Right lung (tissue), 10 donors: ENCODE data around the gene IL17RC. TPM values are rescaled to one million over a fixed set of nuclear protein-coding genes. Genes with fewer than 3 reads are reported as not detected.
"Not testable (repeated sequence)": the region's sequence is repeated elsewhere in the genome, so short reads cannot be mapped to it uniquely, and the experiment has no call there.

Source experiments
- DNase-seq, 2 donors: peaks; one replicate each; pipeline ENCODE4 v3.0.0-alpha.2; 2013
- long read RNA-seq, 8 donors: transcript quantifications; one replicate each; lab custom pipeline, GENCODE V29; 2026
- polyA plus RNA-seq, 5 donors: library from polyadenylated mRNA; unstranded; fragments of 120-200 nt; gene quantifications; one replicate each; pipeline versions ENCODE4 v1.2.1 to v1.2.3, GENCODE V29; 2013; ENCODE audit warnings: inconsistent platforms in 1 of 5, low replicate concordance in 1 of 5; ENCODE audit not compliant: insufficient read length in 5 of 5, insufficient read depth in 1 of 5

The IL17RC gene, protein sequence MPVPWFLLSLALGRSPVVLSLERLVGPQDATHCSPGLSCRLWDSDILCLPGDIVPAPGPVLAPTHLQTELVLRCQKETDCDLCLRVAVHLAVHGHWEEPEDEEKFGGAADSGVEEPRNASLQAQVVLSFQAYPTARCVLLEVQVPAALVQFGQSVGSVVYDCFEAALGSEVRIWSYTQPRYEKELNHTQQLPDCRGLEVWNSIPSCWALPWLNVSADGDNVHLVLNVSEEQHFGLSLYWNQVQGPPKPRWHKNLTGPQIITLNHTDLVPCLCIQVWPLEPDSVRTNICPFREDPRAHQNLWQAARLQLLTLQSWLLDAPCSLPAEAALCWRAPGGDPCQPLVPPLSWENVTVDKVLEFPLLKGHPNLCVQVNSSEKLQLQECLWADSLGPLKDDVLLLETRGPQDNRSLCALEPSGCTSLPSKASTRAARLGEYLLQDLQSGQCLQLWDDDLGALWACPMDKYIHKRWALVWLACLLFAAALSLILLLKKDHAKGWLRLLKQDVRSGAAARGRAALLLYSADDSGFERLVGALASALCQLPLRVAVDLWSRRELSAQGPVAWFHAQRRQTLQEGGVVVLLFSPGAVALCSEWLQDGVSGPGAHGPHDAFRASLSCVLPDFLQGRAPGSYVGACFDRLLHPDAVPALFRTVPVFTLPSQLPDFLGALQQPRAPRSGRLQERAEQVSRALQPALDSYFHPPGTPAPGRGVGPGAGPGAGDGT
- polyA plus RNA-seq: 10 to 100 TPM; 39.8 to 56.1 (median 42.6) TPM
- long read RNA-seq, donor 1, partial matches to known transcripts: 0 of 3 reads
- long read RNA-seq, donor 1, other reads (novel, unspliced or antisense): 0 of 3 reads
- long read RNA-seq, donor 2: 0 reads
- long read RNA-seq, donor 3, partial matches to known transcripts: 0 of 2 reads
- long read RNA-seq, donor 3, other reads (novel, unspliced or antisense): 0 of 2 reads
- long read RNA-seq, donor 4: 0 reads
- long read RNA-seq, donor 5, partial matches to known transcripts: 0 of 3 reads
- long read RNA-seq, donor 5, other reads (novel, unspliced or antisense): 0 of 3 reads
- long read RNA-seq, donor 6, partial matches to known transcripts: 0 of 3 reads
- long read RNA-seq, donor 6, other reads (novel, unspliced or antisense): 0 of 3 reads
- long read RNA-seq, donor 7, partial matches to known transcripts: 0 of 2 reads
- long read RNA-seq, donor 7, other reads (novel, unspliced or antisense): 0 of 2 reads
- long read RNA-seq, donor 8, partial matches to known transcripts: 0 of 2 reads
- long read RNA-seq, donor 8, other reads (novel, unspliced or antisense): 0 of 2 reads

DNA sequence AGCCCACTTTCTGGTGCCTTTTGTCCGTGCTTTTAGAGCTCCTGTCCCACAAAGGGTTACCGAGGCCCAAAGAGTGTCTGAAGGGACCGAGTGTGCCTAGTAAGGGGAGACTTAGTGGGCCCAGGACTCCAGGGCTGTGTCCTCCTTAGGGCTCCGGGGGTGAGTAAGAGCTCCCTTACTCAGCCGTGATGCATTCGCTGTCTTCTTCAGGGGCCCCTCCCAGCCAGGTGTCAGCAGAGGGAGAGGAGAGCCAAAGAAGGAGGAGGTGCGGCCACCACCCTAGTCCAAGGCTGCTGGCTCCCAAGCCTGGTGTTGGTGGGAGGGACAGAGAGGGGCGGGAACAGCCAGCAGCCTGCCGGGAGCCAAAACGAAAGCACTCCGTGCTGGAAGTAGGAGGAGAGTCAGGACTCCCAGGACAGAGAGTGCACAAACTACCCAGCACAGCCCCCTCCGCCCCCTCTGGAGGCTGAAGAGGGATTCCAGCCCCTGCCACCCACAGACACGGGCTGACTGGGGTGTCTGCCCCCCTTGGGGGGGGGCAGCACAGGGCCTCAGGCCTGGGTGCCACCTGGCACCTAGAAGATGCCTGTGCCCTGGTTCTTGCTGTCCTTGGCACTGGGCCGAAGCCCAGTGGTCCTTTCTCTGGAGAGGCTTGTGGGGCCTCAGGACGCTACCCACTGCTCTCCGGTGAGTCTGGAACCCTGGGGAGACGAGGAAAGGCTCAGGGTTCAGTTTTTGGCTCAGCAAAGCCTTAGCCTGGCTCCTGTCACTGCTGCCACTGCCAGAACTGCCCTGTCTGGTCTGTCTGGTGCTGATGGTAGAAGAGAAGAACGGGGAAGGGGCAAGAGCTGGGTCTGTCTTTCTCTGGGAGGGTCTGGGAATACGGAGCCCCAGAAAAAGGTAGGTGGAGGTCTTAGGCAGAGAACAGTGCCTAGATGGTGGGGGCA, at the start of gene IL17RC:
IL17RC (plus strand) TSS at position 365 of the 947 bp plus-strand sequence; CDS start at position 583, 218 bp downstream.
- DNase-seq: peak; percentile 81 to 83

DNA sequence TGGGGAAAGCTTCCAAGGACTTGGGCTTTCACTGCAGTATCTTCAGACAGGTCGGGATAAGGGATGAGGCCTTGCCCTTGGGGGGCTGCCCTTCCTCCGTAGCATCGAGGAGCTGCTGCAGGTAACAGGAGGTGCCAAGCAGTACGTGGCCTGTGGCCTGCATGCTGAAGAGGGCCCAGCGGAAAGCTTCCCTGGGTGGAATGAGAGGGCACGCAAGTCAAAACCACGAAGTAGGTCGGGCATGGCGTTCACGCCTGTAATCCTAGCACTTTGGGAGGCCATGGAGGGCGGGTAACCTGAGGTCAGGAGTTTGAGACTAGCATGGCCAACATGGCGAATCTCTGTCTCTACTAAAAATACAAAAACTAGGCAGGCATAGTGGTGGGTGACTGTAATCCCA, 49.8 kb upstream of the IL17RC start:
- DNase-seq: no peak

DNA sequence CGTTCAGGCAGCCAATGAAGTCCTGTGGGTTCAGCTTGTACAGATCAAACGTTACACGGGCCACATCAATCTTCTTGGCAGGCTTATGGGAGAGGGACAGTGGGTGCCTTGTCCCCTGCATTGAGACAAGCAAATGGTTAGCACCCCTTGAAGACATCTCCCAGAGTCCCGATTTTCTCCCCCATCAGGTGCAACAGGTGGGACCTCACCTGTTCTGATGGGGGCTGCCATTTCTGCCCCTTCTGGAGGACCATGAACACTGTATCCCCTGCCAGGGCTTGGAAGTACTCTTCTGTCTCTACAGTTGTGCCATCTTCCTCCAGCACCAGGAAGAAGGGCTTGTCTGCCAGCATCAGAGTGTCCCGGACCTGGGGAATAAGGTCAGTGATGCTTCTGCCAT, 46.9 kb upstream of the IL17RC start:
- DNase-seq: no peak

DNA sequence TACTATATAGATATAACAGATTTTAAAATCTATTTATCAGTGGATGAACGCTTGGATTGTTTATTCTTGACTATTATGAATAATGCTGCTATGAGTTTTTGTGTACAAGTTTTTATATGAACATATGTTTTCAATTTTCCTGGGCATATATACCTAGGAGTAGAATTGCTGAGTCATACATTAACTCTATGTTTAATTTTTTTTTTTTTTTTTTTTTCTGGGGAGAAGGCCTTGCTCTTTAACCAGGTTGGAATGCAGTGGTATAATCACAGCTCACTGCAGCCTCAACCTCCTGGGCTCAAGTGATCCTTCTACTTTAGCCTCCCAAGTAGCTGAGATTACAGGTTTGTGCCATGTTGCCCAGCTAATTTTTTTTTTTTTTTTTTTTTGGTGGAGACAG, 45.9 kb upstream of the IL17RC start:
- DNase-seq: no peak

DNA sequence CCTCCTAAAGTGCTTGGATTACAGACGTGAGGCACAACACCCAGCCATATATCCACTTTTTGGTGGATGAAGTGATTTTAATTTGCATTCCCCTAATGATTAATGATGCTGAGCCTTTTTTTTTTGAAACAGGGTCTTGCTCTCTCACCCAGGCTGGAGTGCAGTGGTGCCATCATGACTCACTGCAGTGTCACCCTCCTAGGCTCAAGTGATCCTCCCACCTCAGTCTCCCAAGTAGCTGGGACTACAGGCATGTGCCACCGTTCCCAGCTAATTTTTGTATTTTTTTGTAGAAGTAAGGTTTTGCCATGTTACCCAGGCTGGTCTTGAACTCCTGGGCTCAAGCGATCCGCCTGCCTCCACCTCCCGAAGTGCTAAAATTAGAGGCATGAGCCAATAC, 44.8 kb upstream of the IL17RC start:
- not testable (repeated sequence) for DNase-seq

DNA sequence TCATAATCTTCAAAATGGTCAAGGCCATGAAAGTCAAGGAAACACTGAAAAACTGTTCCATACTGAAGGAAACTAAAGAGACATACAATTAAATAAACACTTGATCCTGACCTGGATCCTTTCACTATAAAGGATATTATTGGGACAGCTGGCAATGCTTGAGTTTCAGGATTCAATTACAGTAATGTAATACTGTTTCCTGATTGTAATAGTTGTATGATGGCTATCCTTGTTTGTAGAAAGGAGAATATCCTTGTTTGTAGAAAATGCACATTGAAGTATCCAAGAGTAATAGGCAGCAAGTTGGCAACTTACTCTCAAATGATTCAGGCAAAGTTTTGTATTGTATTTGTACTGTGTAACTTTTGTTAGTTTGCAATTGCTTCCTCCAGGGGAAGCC, 41.5 kb upstream of the IL17RC start:
- no peak for DNase-seq

DNA sequence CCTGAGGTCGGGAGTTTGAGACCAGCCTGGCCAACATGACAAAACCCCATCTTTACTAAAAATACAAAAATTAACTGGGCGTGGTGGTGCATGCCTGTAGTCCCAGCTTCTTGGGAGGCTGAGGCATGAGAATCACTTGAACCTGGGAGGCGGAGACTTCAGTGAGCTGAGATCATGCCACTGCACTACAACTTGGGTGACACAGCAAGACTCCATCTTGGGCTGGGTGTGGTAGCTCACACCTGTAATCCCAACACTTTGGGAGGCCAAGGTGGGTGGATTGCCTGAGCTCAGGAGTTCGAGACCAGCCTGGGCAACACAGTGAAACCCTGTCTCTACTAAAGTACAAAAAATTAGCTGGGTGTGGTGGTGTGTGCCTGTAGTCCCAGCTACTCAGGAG, 40.6 kb upstream of the IL17RC start:
- not testable (repeated sequence) for DNase-seq

DNA sequence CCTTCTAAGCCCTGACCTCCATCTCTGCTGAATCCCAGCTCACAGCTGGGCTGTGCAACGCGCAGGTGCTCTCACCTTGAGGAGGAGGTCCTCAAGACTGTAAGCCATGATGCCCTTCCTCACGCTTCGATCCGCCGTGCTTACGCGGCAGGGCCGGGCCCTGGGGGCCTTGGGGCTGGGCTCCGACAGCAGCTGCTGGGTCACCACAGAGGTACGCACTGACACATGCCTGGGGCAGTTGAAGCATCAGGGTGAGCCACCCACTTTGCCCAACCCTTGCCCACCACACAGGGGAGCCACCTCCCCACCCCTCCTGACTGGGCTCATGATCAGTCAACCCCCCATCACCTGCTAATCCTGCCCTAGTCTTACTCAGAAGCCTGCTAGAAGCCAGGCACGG, 39.9 kb upstream of the IL17RC start:
- DNase-seq: no peak

DNA sequence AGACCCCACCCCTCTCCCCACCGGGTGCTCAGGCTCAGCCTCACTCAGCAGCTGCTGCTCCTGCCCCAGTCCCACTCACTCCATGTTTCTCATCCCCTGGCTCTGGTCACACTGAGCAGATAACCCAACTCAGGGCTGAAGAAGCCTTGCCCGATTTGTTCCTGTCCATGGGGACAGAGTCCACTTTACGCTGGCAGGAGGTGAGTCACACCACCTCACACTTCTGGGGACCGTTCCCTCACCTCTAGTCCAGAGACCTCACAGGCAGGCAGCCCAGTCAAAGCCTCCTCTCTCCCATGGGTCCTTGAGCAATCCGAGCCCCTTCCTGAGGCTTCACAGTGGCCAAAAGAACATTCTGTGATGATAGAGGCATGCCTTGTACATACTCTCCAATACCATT, 38.2 kb upstream of the IL17RC start:
- DNase-seq: no peak

DNA sequence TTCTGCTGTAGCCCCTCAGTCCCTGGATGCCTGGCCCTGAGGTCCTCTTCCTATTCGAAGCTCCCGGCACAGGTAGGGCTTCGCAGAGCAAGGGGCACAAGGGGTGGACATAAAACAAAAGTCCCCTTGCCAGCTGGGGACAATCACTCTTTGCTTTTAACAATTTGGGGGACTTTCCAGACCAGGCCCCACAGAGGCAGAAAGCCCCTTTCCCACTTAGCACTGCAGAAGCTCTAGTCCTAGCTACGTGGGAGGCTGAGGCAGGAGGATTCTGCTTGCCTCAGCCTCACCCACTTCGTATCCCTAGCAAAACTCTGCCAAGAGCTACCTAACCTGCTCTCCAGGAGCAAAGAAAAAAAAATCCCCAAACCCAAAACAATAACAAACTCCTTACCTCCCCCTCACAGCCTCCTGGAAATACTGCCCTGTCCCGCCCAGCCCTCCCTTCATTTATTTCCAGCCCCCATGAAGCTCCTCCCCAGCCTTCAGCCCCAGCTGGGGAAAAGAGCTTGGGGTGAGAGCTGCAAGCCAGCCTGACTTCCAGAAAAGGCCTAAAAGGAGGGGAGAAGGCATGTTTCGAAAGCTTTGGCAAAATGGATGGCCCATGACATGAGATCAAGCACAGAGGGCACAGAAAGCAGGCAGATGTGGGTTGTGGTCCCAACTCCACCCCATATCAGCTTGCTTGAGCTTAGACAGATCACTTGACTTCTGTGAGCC, 36.9 kb upstream of the IL17RC start, which contains the start of gene CIDEC:
CIDEC (minus strand) TSS at position 424 of the 720 bp plus-strand sequence. CDS start 1,767 bp downstream, outside the sequence.
- DNase-seq: no peak

DNA sequence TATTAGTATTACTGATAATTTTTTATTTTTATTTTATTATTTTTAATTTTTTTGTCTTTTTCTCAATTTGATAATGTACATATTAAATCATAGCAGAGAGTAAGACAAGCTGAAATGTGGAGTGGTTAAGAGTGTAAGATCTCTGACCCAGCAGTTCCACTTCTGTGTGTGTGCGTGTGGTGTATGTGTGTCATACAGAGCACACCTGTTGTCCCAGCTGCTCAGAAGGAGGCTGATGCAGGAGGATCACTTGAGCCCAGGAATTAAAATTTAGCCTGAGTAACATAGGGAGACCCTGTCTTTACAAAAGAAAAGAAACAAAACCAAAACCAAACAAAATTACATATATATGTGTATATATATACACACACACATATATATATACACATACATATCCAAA, 35.5 kb upstream of the IL17RC start:
- DNase-seq: no peak

DNA sequence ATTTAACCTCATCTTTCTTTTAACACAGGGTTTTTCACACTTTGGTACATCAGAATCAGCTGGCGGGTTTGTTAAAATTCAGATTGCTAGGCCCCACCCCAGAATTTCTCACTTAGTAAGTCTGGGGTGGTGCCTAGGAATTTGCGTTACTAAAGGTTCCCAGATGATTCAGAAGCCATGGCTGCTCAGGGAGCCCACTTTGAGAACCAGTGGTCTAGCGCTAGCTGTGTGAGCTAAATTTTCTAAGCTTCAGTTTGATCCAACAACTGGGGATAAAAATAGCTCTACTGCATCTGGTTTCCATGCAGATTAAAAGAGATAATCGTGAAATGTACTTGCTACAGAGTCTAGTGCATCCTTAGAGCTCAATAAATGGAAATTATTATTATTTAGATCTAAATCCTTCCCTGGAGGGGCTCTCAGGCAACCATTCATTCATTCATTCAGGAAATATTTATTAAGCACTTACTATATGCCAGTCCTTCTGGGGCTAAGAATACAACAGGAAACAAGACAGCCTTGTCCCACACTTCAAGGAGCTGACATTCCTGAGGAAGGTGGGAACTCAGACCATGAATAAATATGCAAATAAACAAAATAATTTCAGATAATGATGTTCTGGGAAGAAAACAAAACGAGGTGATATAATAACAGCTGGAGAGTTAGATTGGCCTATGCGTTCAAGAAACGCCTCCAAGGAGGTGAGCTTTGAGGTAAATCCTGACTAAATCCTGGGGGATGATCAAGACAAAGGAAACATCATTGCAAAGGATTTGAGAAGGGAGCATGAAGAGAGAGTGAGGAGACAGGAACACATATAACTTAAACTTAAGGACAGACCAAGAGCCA, 33.0 kb upstream of the IL17RC start:
- no peak for DNase-seq

DNA sequence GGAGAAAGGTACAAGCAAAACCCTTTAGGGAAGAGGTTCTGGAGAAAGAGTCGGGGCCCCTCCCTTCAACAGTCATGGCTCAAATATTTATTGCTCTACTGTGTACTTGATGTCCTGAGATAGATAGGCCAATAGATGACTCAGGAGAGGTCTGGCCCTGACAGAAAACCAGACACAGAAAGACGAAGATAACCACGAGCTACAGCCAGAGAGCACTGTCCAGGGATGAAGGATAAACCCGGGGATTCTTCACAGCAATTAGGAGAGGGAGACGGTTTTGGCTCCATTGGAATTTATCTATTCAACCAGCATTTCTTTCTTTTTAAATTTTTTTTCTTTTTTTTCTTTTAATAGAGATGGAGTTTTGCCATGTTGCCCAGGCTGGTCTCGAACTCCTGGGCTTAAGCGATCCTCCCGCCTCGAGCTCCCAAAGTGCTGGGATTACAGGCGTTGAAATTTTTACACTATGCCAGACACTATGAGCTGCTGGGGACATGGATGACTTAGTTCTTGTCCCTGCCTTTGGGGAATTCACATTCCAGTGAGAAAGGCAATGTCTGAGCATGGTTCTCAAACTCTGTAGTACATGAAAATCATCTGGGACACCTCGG, 32.2 kb upstream of the IL17RC start:
- DNase-seq: no peak

DNA sequence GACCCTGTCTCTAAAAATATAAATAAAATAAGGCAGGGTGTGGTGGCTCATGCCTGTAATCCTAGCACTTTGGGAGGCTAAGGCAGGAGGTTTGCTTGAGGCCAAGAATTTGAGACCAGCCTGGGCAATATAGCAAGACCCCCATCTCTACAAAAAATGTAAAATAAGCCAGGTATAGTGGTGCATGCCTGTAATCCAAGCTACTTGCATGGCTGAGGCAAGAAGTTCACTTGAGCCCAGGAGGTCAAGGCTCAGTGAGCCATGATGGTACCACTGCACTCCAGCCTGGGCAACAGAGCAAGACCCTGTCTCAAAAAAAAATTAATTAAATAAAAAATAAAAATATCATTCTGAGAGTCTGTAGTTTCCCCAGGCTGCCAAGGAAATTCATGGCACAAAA, 30.6 kb upstream of the IL17RC start:
- DNase-seq: no peak

DNA sequence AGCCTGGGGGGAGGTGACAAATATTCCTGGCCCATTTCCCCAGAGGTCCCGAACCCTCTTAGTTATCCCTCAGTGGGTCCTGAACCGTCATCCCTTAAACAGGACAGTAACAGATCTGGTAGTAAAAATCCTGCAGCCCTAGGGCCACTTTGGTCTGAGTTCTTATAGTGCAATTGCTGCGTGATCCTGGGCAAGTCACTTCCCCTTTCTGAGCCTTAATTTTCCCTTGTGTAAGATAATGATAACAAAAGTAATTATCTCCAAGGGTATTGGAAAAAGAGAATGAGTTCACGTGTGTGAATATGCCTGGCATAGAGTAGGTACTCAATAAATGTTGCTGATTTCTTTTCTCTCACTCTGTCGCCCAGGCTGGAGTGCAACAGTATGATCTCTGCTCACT, 29.4 kb upstream of the IL17RC start:
- DNase-seq: no peak

DNA sequence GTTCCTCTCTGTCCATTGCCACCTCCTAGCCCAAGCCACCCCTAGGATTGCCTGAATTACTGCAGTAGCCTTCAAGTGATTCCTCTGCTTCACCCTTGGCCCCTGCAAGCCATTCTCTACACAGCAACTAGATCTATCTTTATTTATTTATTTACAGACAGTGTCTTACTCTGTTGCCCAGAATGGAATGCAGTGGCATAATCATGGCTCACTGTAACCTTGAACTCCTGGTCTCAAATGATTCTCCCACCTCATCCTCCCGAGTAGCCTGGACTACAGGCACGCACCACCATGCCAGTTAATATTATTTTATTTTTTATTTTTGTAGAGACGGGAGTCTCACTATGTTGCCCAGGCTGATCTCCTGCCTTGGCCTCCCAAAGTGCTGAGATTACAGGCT, 28.4 kb upstream of the IL17RC start:
- DNase-seq: no peak

DNA sequence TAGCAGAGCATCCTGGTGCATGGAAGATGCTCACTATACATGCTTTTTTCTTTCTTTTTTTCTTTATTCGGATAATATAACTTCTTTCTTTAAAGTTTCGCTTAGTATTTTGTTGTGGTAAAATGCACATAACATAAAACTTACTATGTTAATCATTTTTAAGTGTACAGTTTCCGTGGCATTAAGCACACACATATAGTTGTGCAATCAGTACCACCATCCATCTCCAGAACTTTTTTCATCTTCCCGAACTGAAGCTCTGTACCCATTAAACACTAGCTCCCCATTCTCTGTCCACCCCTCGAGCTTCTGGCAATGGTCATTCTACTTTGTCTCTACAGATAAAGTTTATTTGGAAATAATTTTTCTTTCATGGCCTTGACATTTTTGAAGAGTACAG, 27.5 kb upstream of the IL17RC start:
- no peak for DNase-seq
